AG04449 (cell line): Measurements from ENCODE around the gene OR5B12.
A peak's percentile ranks its signal among the peaks of the same experiment; 100 is the strongest.

ENCODE experiments used
- CTCF ChIA-PET: fragments of 350-600 bp; formaldehyde crosslinking; extraction: SDS; loops from one replicate; lab custom pipeline; 2021; ENCODE audit warnings: antibody characterized with exemption; lab: Yijun Ruan, JAX
- POLR2A ChIA-PET: fragments of 400-600, 350-600 bp; formaldehyde crosslinking; extraction: SDS; loops from one replicate; lab custom pipeline; 2020; ENCODE audit warnings: antibody characterized with exemption, inconsistent platforms; lab: Yijun Ruan, JAX
- DNase-seq: peaks from one replicate; pipeline ENCODE4 v3.0.0-alpha.2; 2010; ENCODE audit warnings: low read depth, low spot score
- H3K4me3 ChIP-seq: 2 replicates; pipeline ENCODE4 v1.5.1; 2011; ENCODE audit warnings: low read depth, mild to moderate bottlenecking, control low read depth, low read length
- CTCF ChIP-seq: IDR thresholded peaks from one replicate; pipeline ENCODE4 v1.5.1; 2011; ENCODE audit warnings: mild to moderate bottlenecking, moderate library complexity, low read length, control low read depth, inconsistent platforms; ENCODE audit not compliant: insufficient read depth; ENCODE audit errors: missing control alignments

Gene OR5B12

GRCh38 chr11:58392746-58393145 is 49.3 kb downstream of the OR5B12 start:
- no peak for TF ChIP-seq CTCF
- CTCF ChIA-PET, result no interaction called here
- POLR2A ChIA-PET, result no interaction called here

GRCh38 chr11:58391879-58392278 is 50.2 kb downstream of the OR5B12 start:
- no peak overlapping the region for H3K4me3 ChIP-seq
- ChIA-PET CTCF (no interaction called here), POLR2A (no interaction called here)
- TF ChIP-seq CTCF, result no peak
- DNase-seq, result peak; percentile 3

More at GRCh38 chr11:58392746-58393145, 49.3 kb downstream of the OR5B12 start:
- no peak overlapping the region for H3K4me3 ChIP-seq
- DNase-seq, result no peak

- no peak for DNase-seq
- no peak for TF ChIP-seq CTCF
- ChIA-PET CTCF (no interaction called here), POLR2A (no interaction called here)
- H3K4me3 ChIP-seq, result no peak overlapping the region
Observed at GRCh38 chr11:58390551-58391063, 51.4 kb downstream of the OR5B12 start.
